GM20000 (cell line): ENCODE data around the gene LAMB1.

Experiments used
- DNase-seq: peaks from one replicate; pipeline ENCODE4 v3.0.0; 2012; ENCODE audit warnings: low spot score
- TF ChIP-seq, protein P1 (sequence below): IDR thresholded peaks from 2 replicates; pipeline ENCODE4 v1.5.1; 2012; ENCODE audit warnings: mild to moderate bottlenecking, control low read depth; ENCODE audit errors: extremely low read depth, missing control alignments

The LAMB1 gene

DNA sequence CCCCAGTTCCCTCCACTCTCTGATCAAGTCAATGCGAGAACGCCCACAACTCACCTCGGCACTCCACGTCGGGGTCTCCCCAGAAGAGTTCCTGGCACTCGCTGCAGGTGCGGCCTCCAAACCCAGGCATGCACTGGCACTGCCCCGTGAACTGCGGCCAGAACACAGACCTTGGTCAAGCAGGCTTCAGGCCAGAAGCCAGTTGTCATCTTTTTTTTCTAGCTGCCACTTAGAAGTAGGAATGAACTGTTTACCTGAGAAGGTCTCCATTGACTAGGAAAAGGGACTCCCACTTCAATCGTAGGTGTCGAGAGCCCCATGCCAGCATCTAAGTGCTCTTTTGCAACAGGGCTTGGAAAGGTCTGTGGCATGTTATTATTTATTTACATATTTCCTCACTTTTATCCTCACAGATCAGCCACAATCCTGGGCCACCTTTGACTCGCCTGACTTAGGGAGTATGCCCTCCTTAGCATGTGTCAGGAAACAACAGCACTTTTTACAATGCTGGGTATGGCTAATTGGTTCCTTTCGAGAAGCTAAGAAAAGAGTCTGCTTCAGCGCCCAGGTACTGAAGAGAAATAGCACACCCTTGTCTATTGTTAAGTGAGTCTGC lies 51.7 kb downstream of the LAMB1 start:
- no peak for DNase-seq
- TF ChIP-seq, protein P1, sequence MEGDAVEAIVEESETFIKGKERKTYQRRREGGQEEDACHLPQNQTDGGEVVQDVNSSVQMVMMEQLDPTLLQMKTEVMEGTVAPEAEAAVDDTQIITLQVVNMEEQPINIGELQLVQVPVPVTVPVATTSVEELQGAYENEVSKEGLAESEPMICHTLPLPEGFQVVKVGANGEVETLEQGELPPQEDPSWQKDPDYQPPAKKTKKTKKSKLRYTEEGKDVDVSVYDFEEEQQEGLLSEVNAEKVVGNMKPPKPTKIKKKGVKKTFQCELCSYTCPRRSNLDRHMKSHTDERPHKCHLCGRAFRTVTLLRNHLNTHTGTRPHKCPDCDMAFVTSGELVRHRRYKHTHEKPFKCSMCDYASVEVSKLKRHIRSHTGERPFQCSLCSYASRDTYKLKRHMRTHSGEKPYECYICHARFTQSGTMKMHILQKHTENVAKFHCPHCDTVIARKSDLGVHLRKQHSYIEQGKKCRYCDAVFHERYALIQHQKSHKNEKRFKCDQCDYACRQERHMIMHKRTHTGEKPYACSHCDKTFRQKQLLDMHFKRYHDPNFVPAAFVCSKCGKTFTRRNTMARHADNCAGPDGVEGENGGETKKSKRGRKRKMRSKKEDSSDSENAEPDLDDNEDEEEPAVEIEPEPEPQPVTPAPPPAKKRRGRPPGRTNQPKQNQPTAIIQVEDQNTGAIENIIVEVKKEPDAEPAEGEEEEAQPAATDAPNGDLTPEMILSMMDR = no peak

GRCh38 chr7:107949443-107949935 lies 53.5 kb downstream of the LAMB1 start:
- DNase-seq = no peak

DNA sequence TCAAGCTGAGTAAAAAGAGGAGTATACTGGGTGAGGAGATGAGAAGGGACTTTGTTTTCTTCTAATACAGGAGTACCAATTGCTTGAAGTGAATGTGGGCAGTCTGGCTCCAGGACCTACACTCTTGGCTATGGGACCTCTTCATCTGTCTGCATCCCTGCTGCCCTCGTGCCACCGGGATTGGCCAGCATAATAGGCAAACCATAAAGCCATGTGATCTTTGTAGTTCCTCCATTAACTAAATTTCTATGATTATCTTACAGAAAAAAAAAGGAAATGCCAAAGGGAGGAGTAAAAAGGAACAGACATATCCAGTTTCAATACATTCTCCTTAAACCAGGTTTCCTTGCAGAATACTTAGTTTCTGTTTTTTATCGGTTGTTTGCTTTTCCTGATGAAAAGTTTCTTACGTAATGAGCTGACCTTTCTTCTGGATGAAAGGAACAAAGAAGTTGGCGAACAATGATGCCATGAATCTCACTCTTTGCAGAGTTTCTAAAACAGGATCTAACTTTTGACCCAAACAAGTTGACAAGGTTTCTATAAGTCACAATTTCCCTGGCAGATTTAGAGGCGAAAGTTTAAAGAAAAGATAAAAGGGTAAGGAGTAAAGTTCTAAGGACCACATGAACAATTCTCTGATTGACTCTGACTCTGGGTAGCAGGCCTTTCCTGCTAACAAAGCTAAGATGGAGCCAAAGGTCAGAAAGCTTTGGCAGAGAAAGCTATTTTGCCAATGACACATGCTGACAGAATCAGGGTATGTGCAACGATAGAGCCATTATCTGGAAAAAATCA lies 54.1 kb downstream of the LAMB1 start:
- DNase-seq = no peak
- TF ChIP-seq, protein P1 = no peak

More at GRCh38 chr7:107949443-107949935, 53.5 kb downstream of the LAMB1 start:
- TF ChIP-seq, protein P1 = no peak

GRCh38 chr7:107946881-107947280 lies 56.1 kb downstream of the LAMB1 start:
- no peak for DNase-seq
- TF ChIP-seq, protein P1 = no peak

DNA sequence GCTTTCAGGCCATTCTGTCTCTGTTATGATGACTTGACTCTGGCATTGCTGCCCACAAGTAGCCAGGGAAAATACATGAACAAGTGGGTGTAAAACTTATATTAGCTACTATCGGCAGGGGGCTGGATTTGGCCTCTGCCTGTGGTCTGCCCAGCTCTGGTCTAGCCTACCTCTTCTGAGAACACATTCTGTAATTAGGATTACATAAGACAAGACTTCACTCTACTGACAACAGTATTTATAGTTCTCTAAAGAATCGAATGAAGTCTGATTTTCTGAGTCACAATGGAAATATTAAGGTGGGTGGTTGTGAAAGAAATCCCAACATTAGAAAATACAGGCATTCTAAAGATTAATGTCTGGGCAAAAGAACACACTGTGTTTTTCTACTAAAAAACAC lies 56.5 kb downstream of the LAMB1 start:
- DNase-seq = no peak
- TF ChIP-seq, protein P1 = no peak

DNA sequence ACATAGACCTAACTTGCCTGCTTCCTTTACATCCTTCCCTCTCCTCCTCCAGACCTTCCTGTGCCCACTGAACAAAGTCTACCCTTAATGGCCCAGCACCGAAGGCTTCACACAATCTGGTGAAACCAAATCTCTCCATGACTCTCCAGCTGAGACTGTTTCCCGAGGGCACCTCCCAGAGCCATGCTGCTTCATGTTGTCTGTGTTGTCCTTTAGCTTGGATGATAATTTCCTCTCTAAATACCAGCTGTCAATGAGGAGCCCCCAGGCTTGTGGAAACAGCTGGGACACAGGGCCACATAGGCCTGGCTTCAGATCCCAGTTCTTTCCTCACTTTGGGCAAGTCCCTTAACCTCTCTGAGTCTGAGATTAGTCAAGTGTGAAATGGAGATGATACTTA lies 57.6 kb downstream of the LAMB1 start:
- TF ChIP-seq, protein P1 = no peak
- no peak for DNase-seq
